ENCODE measurements around the gene HOXD4.

Gene HOXD4

DNA sequence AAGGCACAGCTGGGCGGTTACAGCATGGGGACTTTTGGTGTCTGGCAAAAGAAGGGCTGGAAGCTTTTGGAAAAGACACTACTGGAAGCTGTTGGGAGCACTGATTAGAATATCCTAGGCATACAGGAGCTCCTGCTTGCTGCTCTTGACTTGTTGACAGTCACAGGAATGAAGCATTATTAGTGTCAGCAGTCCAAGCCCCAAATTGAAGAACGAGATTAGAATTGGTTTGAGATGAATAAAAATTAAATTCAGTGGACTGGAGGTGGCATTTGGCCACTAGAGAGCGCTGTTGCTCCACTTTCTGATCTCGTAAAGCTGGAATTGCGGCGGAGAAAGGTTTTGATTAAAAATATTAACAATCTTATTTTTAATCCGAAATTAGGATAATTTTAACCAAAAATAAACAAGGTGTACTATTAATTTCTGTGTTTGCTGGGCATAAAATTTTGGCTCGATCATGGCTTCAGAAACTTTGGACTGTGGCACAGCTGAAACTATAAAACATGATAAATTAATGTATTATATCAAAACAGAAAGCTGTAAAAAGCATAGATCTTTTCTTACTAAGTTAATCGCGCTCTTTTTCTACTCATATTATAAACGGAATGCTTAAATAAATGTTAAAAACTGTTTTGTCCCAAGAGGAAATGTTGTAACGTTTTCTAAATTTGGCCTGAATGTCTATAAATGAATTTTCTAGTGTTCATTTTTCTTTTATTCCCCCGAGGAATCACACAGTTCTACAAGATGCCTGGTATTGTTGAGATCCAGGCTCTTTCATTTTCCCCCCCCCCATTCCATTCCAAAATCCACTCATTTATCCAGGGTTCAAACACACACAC is 24.2 kb upstream of the HOXD4 start:
- peak; percentile 76 for DNase-seq (ENCODE audit: low spot score)

GRCh38 chr2:176127774-176128072 is 23.6 kb upstream of the HOXD4 start:
- no peak for DNase-seq (ENCODE audit: low spot score)

DNA sequence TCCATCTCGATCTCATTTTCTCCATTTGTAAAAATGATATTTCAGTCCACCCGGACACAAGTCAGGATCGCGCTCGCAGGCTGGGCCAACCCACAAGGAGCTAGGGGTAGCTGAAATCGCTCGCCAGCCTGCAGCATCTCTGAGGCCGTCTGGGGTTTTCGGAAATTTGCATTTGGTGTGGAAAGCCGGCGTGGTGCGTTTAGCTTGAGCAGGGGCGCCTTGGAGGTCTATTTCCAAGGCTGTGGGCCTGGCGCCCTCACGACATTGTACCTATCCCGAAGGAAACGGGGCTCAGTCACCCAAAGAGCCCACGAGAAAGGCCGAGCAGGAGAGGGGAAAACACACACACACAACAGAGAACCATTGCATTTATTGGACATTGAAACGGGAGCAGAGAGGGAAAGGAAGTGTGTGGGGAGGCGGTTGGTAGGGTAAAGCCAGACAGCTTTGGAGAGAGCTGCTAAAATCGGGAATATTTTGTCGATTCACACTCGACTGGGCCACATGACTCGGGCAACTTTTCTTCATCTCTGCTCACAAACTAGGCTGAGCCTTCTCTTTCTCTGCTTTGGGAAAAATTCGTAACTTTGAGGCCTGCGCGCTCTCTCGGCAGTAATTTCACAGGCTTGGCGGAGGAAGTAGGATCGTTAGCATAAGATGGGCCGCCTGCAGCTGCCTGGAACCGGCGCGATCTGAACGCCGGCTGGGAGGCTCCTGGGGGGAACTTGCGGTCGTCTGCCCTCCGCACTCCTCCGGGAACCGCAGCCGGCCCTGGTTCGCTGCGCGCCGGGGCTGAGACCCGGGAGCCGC is 23.0 kb upstream of the HOXD4 start:
- DNase-seq (ENCODE audit: low spot score): no peak

GRCh38 chr2:176128982-176129796 is 22.2 kb upstream of the HOXD4 start, which contains the start of gene HOXD8:
TSS of gene HOXD8 (plus strand) at chr2:176129705. CDS start at chr2:176130367, 662 bp downstream.
- no peak for DNase-seq (ENCODE audit: low spot score)

DNA sequence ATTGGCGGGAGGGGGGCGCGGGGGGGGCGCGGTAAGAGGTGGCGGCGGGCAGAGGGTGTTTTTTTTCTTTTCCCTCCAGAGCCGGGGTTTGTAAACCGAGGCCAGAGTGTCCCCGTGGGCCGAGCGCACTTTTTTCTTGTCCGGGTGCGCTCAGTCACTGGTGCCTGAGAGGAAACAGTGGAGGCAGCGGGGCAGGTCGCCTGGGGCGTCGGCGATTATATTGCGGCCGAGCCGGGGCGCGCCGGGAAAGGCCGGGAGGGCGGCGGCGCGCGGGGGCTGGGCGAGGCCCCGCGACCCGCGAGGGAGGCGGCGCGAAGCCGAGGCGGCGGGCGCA is 21.6 kb upstream of the HOXD4 start:
- no peak for DNase-seq (ENCODE audit: low spot score)

DNA sequence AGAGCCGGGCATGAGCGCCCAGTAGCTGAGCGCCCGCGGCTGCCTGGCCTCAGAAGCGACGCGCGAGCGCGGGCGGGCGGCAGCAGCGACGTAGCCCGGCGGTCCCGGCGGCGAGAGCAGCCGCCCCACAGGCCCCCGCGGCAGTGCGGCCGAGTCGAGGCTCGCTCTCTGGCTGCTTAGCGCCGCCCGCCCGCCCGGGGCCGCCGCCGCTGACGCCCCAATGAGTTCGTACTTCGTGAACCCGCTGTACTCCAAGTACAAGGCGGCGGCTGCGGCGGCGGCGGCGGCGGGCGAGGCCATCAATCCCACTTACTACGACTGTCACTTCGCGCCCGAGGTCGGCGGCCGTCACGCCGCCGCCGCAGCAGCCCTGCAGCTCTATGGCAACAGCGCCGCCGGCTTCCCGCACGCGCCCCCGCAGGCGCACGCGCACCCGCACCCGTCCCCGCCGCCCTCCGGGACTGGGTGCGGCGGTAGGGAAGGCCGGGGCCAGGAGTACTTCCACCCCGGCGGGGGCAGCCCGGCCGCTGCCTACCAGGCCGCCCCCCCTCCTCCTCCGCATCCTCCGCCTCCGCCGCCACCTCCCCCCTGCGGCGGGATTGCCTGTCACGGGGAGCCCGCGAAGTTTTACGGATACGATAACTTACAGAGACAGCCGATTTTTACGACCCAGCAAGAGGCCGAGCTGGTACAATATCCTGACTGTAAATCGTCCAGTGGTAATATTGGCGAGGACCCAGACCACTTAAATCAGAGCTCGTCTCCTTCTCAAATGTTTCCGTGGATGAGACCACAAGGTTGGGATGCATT is 21.0 kb upstream of the HOXD4 start:
- no peak for DNase-seq (ENCODE audit: low spot score)

DNA sequence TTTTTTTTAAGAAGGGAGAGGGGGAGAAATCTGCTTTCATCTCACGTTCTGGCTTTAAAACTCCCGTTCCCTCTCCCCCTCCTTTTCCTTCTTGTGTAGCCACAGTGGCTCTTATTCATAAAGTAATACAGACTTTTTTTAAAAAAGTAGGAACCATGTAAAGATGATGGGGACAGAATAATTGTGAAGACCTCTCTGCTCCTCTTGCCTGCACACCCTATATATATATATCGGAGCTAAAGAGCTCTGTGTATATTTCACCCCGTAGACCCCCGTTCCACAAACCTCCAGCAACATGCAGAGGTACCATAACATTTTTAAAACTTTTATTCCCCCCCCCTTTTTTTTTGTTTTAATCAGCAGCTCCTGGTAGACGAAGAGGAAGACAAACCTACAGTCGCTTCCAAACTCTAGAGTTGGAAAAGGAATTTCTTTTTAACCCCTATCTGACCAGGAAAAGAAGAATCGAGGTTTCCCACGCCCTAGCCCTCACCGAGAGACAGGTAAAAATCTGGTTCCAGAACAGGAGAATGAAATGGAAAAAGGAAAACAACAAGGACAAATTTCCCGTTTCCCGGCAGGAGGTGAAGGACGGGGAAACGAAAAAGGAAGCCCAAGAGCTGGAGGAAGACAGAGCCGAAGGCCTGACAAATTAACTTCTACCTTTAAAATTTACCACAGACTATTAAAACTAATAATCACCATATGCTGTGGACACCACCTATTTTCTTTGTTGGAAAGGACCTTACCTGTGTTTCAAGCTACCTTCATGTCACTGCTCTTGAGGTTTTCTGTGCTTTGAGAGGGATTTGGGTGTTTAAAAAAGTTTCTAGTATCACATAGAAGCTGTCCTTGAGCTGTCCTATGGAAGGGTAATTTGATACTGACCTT is 20.1 kb upstream of the HOXD4 start:
- DNase-seq (ENCODE audit: low spot score): no peak

GRCh38 chr2:176131848-176132158 is 19.5 kb upstream of the HOXD4 start:
- no peak for DNase-seq (ENCODE audit: low spot score)

- no peak for DNase-seq (ENCODE audit: low spot score)
Observed at GRCh38 chr2:176132205-176133171, 18.9 kb upstream of the HOXD4 start.

DNA sequence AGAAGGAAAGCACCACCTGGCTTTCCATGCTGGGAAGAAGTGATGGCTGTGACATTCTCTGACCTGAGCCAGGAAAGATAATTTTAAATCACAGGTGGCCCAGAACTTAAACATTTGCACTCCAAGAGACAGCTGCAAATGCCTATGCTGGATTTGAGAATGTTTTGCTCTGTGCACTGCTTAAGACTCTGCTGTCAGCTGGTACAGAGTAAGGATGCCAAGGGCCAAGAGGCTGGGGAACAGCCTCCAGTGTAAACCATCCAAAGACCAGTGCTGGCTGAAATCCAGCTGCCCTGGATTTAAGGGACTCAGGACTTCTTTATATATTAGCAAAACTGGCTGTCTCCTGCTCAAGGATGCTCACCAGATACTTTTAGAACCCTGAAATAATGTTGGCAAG is 18.0 kb upstream of the HOXD4 start:
- DNase-seq (ENCODE audit: low spot score): no peak

DNA sequence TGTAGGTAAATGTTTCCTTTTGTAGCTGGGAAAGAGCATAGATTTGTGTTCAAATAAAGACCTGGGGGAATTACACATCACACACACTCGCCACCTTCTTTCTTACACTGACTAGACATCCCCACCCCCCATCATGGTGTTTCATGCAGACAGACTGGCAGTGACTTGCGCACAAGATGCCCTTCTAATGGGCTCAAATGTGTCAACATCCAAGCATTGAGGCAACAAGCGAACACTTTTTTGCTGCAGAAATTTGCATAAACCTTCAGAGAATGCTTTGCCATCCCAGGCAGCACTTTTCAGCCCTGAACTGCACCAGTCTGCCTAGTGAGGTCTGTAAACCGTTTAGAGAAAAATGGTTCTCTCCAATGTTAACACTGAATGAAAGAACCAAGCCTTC is 17.3 kb upstream of the HOXD4 start:
- no peak for DNase-seq (ENCODE audit: low spot score)

GRCh38 chr2:176135035-176135440 is 16.3 kb upstream of the HOXD4 start:
- no peak for DNase-seq (ENCODE audit: low spot score)

GRCh38 chr2:176136374-176137251 is 14.7 kb upstream of the HOXD4 start:
- DNase-seq (ENCODE audit: low spot score): no peak

- DNase-seq (ENCODE audit: low spot score): no peak
Observed at GRCh38 chr2:176137252-176137580, 14.1 kb upstream of the HOXD4 start.

DNA sequence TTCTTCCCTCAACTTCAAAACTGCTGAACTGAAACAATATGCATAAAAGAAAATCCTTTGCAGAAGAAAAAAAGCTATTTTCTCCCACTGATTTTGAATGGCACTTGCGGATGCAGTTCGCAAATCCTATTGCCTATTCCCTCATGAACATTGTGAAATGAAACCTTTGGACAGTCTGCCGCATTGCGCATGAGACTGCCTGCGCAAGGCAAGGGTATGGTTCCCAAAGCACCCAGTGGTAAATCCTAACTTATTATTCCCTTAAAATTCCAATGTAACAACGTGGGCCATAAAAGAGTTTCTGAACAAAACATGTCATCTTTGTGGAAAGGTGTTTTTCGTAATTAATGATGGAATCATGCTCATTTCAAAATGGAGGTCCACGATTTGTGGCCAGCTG is 13.4 kb upstream of the HOXD4 start:
- DNase-seq (ENCODE audit: low spot score): no peak

- no peak for DNase-seq (ENCODE audit: low spot score)
Observed at GRCh38 chr2:176138526-176138922, 12.8 kb upstream of the HOXD4 start.

DNA sequence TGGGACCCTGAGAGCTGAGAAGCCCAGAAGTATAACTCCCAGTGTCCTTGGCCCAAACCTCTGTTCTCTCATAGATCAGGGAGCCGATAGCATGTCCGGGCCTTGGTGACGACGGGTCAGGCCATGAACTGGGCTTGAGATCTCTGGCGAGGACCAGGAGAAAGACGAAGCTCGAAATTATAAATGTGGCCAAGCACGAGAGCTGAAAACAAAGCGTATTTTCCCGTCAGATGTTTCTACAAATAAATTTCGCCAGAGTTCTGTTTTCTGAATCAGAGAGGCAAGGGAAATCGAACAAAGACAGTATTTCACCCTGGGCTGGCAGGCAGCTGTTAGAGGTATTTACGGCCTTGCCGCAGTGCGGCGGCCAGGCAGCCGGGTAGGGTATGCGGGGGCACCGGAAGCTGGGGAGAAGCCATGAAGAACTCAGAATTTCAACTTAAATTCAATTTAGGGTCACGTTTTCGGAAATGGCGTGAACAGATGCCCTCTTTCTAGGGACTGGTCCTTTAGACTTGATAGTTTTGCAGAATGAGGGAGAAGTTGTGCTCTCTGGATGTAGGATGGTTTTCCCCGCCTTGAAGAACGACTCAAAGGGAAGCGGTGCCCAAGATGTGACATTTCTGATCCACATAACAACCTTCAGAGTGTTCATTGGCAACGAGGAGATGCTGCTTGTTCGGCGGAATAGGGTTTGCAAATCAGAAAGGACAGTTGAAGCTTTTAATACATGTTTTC is 12.3 kb upstream of the HOXD4 start:
- DNase-seq (ENCODE audit: low spot score): no peak

Measured in AG08396 (cell line).